ENCODE data around the gene BEST1. TPM values are rescaled to one million over a fixed set of nuclear protein-coding genes. Genes with fewer than 3 reads are reported as not detected.

BEST1 gene
- total RNA-seq, 4 donors from 2014 or later: 0.40 to 3.7 (median 2.6) TPM

- Histone ChIP-seq H3K27me3 (no peaks in the 10 kb centered on the region), H3K4me1 (peaks cover 54 to 89% (median 80%) of the 10 kb centered on the region in 4 donors), H3K27ac (peak overlapping the region; percentile 99 to 100 (median 100)), H3K4me3 (no peak overlapping the region), H3K36me3 (no peaks in the 10 kb centered on the region), H3K9me3 (no peaks in the 10 kb centered on the region)
- TF ChIP-seq POLR2A (IDR thresholded peaks at IDR 0.05): no peak
- TF ChIP-seq CTCF (IDR thresholded peaks at IDR 0.05): no peak
- WGBS, 2 donors (ENCODE audit: low coverage in 1 of 2): 78 to 80% methylated on average over 1 to 10 of the region's 10 CpGs
- no peak for DNase-seq
- intact Hi-C loops (cut with DNase I; ENCODE audit: low total_unique reads): no loop called here
- in situ Hi-C loops (cut with MboI; ENCODE audit: low pct_ligation_motif_present in 1 of 4, low pct_unique_long_range_greater_than_20kb in 1 of 4, low sequenced_read_pairs in 3 of 4): no loop called here
These were observed 23.5 kb downstream of the BEST1 start for GRCh38 chr11:61973476-61974162.

- in situ Hi-C loops (cut with MboI; ENCODE audit: low pct_ligation_motif_present in 1 of 4, low pct_unique_long_range_greater_than_20kb in 1 of 4, low sequenced_read_pairs in 3 of 4): no loop called here
- Histone ChIP-seq H3K4me1 (peaks cover 49 to 80% (median 68%) of the 10 kb centered on the region in 4 donors), H3K36me3 (no peaks in the 10 kb centered on the region), H3K27ac (peak overlapping the region; percentile 36 to 99 (median 54)), H3K9me3 (no peaks in the 10 kb centered on the region), H3K4me3 (no peak overlapping the region), H3K27me3 (no peaks in the 10 kb centered on the region)
- WGBS, 2 donors (ENCODE audit: low coverage in 1 of 2): 54 to 80% methylated on average over 1 to 14 of the region's 14 CpGs
- DNase-seq: peak; percentile 57
- intact Hi-C loops (cut with DNase I; ENCODE audit: low total_unique reads): no loop called here
- TF ChIP-seq CTCF (IDR thresholded peaks at IDR 0.05): no peak
- peak in 2 of 3 donors; percentile 10 to 19 for TF ChIP-seq POLR2AphosphoS5 (IDR thresholded peaks at IDR 0.05)
- TF ChIP-seq POLR2A (IDR thresholded peaks at IDR 0.05): no peak
- TF ChIP-seq EP300 (IDR thresholded peaks at IDR 0.05; ENCODE audit: low read depth): no peak
These were observed 24.8 kb downstream of the BEST1 start for GRCh38 chr11:61974766-61975631.

GRCh38 chr11:61975638-61976419 lies 25.7 kb downstream of the BEST1 start:
- no peaks in the 10 kb centered on the region for H3K9me3 ChIP-seq
- H3K27ac ChIP-seq: peak overlapping the region; percentile 36 to 99 (median 54)
- peaks cover 43 to 71% (median 61%) of the 10 kb centered on the region in 4 donors for H3K4me1 ChIP-seq
- 84% methylated on average over 15 of the region's 15 CpGs; no CpG with 5 or more reads in 1 of the 2 donors for WGBS, 2 donors (ENCODE audit: low coverage in 1 of 2)
- H3K36me3 ChIP-seq: no peaks in the 10 kb centered on the region
- intact Hi-C loops (cut with DNase I; ENCODE audit: low total_unique reads): no loop called here
- no peak overlapping the region for H3K4me3 ChIP-seq
- in situ Hi-C loops (cut with MboI; ENCODE audit: low pct_ligation_motif_present in 1 of 4, low pct_unique_long_range_greater_than_20kb in 1 of 4, low sequenced_read_pairs in 3 of 4): no loop called here
- TF ChIP-seq POLR2AphosphoS5 (IDR thresholded peaks at IDR 0.05): no peak
- no peak for TF ChIP-seq POLR2A (IDR thresholded peaks at IDR 0.05)
- TF ChIP-seq CTCF (IDR thresholded peaks at IDR 0.05): no peak
- no peak for TF ChIP-seq EP300 (IDR thresholded peaks at IDR 0.05; ENCODE audit: low read depth)
- H3K27me3 ChIP-seq: no peaks in the 10 kb centered on the region
- DNase-seq: no peak

GRCh38 chr11:61976420-61976800 lies 26.3 kb downstream of the BEST1 start:
- H3K4me3 ChIP-seq: no peak overlapping the region
- DNase-seq: no peak
- intact Hi-C loops (cut with DNase I; ENCODE audit: low total_unique reads): no loop called here
- H3K27me3 ChIP-seq: no peaks in the 10 kb centered on the region
- in situ Hi-C loops (cut with MboI; ENCODE audit: low pct_ligation_motif_present in 1 of 4, low pct_unique_long_range_greater_than_20kb in 1 of 4, low sequenced_read_pairs in 3 of 4): no loop called here
- no peaks in the 10 kb centered on the region for H3K36me3 ChIP-seq
- H3K27ac ChIP-seq: peak overlapping the region in 1 of 4 donors; percentile 66
- 91% methylated on average over 8 of the region's 8 CpGs; no CpG with 5 or more reads in 1 of the 2 donors for WGBS, 2 donors (ENCODE audit: low coverage in 1 of 2)
- TF ChIP-seq CTCF (IDR thresholded peaks at IDR 0.05) (peak in 1 of 5 experiments; percentile 10), POLR2A (IDR thresholded peaks at IDR 0.05) (no peak), EP300 (IDR thresholded peaks at IDR 0.05; ENCODE audit: low read depth) (no peak), POLR2AphosphoS5 (IDR thresholded peaks at IDR 0.05) (no peak)
- H3K9me3 ChIP-seq: no peaks in the 10 kb centered on the region
- peaks cover 37 to 65% (median 55%) of the 10 kb centered on the region in 4 donors for H3K4me1 ChIP-seq
